ENCODE measurements around the gene VSIG2.
A peak's percentile ranks its signal among the peaks of the same experiment; 100 is the strongest.

Gene VSIG2

GRCh38 chr11:124717786-124718651 is 34.0 kb downstream of the VSIG2 start:
- TF ChIP-seq CSRNP3 (CRISPR knock-in tag; IDR thresholded peaks at IDR 0.05) (no peak), OSR1 (CRISPR knock-in tag; IDR thresholded peaks at IDR 0.05) (no peak), GLIS3 (CRISPR knock-in tag; IDR thresholded peaks at IDR 0.05) (no peak), TSHZ2 (CRISPR knock-in tag; IDR thresholded peaks at IDR 0.05) (no peak), ZFP3 (CRISPR knock-in tag; IDR thresholded peaks at IDR 0.05) (no peak), ESRRG (CRISPR knock-in tag; IDR thresholded peaks at IDR 0.05) (no peak), ARNTL (CRISPR knock-in tag; IDR thresholded peaks at IDR 0.05; ENCODE audit: borderline replicate concordance, low read depth) (no peak), RARB (CRISPR knock-in tag; IDR thresholded peaks at IDR 0.05) (no peak), CREB5 (CRISPR knock-in tag; IDR thresholded peaks at IDR 0.05; ENCODE audit: low read depth) (no peak), ZNF8 (CRISPR knock-in tag; IDR thresholded peaks at IDR 0.05) (no peak), PATZ1 (CRISPR knock-in tag; IDR thresholded peaks at IDR 0.05; ENCODE audit: borderline replicate concordance) (no peak), ZFP30 (CRISPR knock-in tag; IDR thresholded peaks at IDR 0.05) (no peak)
- ATAC-seq = peak; percentile 75

GRCh38 chr11:124717421-124717785 is 34.7 kb downstream of the VSIG2 start:
- TF ChIP-seq CREB5 (CRISPR knock-in tag; IDR thresholded peaks at IDR 0.05; ENCODE audit: low read depth) (no peak), SNAI2 (CRISPR knock-in tag; IDR thresholded peaks at IDR 0.05) (no peak), BACH2 (CRISPR knock-in tag; IDR thresholded peaks at IDR 0.05; ENCODE audit: borderline replicate concordance) (no peak), ZNF565 (CRISPR knock-in tag; conservative IDR thresholded peaks at IDR 0.05; ENCODE audit: low read depth) (no peak), ZNF70 (CRISPR knock-in tag; IDR thresholded peaks at IDR 0.05) (no peak), GLIS3 (CRISPR knock-in tag; IDR thresholded peaks at IDR 0.05) (no peak), TSHZ2 (CRISPR knock-in tag; IDR thresholded peaks at IDR 0.05) (no peak), ZFP30 (CRISPR knock-in tag; IDR thresholded peaks at IDR 0.05) (no peak), CSRNP3 (CRISPR knock-in tag; IDR thresholded peaks at IDR 0.05) (no peak), ARNTL (CRISPR knock-in tag; IDR thresholded peaks at IDR 0.05; ENCODE audit: borderline replicate concordance, low read depth) (no peak)
- ATAC-seq = peak; percentile 39
